HFFc6 (cell line): ENCODE data around the gene TENT4B. TPM values are rescaled to one million over a fixed set of nuclear protein-coding genes. Genes with fewer than 3 reads are reported as not detected.

Experiments used
- DNase-seq: peaks from one replicate; pipeline ENCODE4 v3.0.0-alpha.2; 2018
- H3K27ac Mint-ChIP-seq: 2 replicates; pipeline ENCODE4 v1.8.0; 2020; ENCODE audit warnings: mild to moderate bottlenecking, mixed read lengths
- H3K27me3 Mint-ChIP-seq: 2 replicates; pipeline ENCODE4 v1.8.0; 2021; ENCODE audit warnings: mild to moderate bottlenecking, moderate library complexity, mixed read lengths; ENCODE audit not compliant: insufficient read depth
- H3K36me3 Mint-ChIP-seq: 2 replicates; pipeline ENCODE4 v1.8.0; 2021; ENCODE audit warnings: low read depth, mixed read lengths
- H3K4me1 Mint-ChIP-seq: 2 replicates; pipeline ENCODE4 v1.8.0; 2020; ENCODE audit warnings: low read depth, mixed read lengths
- H3K4me3 Mint-ChIP-seq: 2 replicates; pipeline ENCODE4 v1.8.0; 2020; ENCODE audit warnings: mild to moderate bottlenecking, moderate library complexity, mixed read lengths
- H3K9me3 Mint-ChIP-seq: 2 replicates; pipeline ENCODE4 v1.8.0; 2020; ENCODE audit warnings: mild to moderate bottlenecking, mixed read lengths
- CTCF ChIP-seq: fragments of 200-600 bp; sonication (generic); IDR thresholded peaks from 2 replicates; pipeline ENCODE4 v1.5.0; 2021; ENCODE audit warnings: antibody characterized with exemption, mild to moderate bottlenecking
- total RNA-seq, 6 experiments: library from RNA; stranded (reverse); fragmentation: NEBNext Ultra II Directional; extraction: Animal tissue kit (Norgen Biotek cat#: 25700); gene quantifications; 2 replicates in 1 of 6; 3 replicates in 5 of 6; pipeline ENCODE4 v1.2.3, GENCODE V29; 2021

Gene TENT4B
- total RNA-seq, 6 experiments from 2014 or later, result 19.4 to 23.0 (median 21.6) TPM

GRCh38 chr16:50244504-50245416 lies 91.7 kb downstream of the TENT4B start:
- Mint-ChIP-seq H3K9me3 (no peaks in the 10 kb centered on the region), H3K27ac (peak overlapping the region; percentile 83), H3K36me3 (no peaks in the 10 kb centered on the region), H3K4me3 (peak overlapping the region; percentile 82), H3K27me3 (peaks cover 4% of the 10 kb centered on the region), H3K4me1 (peaks cover 23% of the 10 kb centered on the region)
- no peak for TF ChIP-seq CTCF
- DNase-seq, result no peak

GRCh38 chr16:50245417-50246298 lies 92.6 kb downstream of the TENT4B start:
- Mint-ChIP-seq H3K27ac (peak overlapping the region; percentile 83), H3K4me1 (peaks cover 24% of the 10 kb centered on the region), H3K27me3 (peaks cover 4% of the 10 kb centered on the region), H3K9me3 (no peaks in the 10 kb centered on the region), H3K36me3 (no peaks in the 10 kb centered on the region), H3K4me3 (peak overlapping the region; percentile 82)
- TF ChIP-seq CTCF, result peak; percentile 62
- DNase-seq, result peak; percentile 48

- DNase-seq, result no peak
- H3K36me3 Mint-ChIP-seq, result no peaks in the 10 kb centered on the region
- H3K27ac Mint-ChIP-seq, result no peak overlapping the region
- peaks cover 27% of the 10 kb centered on the region for H3K4me1 Mint-ChIP-seq
- H3K9me3 Mint-ChIP-seq, result no peaks in the 10 kb centered on the region
- H3K27me3 Mint-ChIP-seq, result peaks cover 4% of the 10 kb centered on the region
- no peak for TF ChIP-seq CTCF
- H3K4me3 Mint-ChIP-seq, result peak overlapping the region; percentile 61
Measured at GRCh38 chr16:50246299-50247122, 93.4 kb downstream of the TENT4B start.

GRCh38 chr16:50247123-50247905 lies 94.2 kb downstream of the TENT4B start:
- peaks cover 35% of the 10 kb centered on the region for H3K4me1 Mint-ChIP-seq
- H3K9me3 Mint-ChIP-seq, result no peaks in the 10 kb centered on the region
- peaks cover 5% of the 10 kb centered on the region for H3K27me3 Mint-ChIP-seq
- H3K36me3 Mint-ChIP-seq, result no peaks in the 10 kb centered on the region
- H3K4me3 Mint-ChIP-seq, result peak overlapping the region; percentile 61
- no peak for TF ChIP-seq CTCF
- no peak for DNase-seq
- H3K27ac Mint-ChIP-seq, result no peak overlapping the region; the same call in 1 of the 2 replicates
